H1 (cell line): ENCODE data around the gene AVL9. TPM values are rescaled to one million over a fixed set of nuclear protein-coding genes. Genes with fewer than 3 reads are reported as not detected.

Source experiments
- ASH2L ChIP-seq: fragments of 200-600, 300-600 bp; sonication (generic); IDR thresholded peaks from one replicate; pipeline ENCODE4 v1.7.1; 2017; ENCODE audit warnings: low read length
- EGR1 ChIP-seq: IDR thresholded peaks from 2 replicates; pipeline ENCODE4 v1.6.1; 2011; ENCODE audit warnings: low read depth, low read length, borderline replicate concordance
- JUND ChIP-seq: IDR thresholded peaks from 2 replicates; pipeline ENCODE4 v1.6.1; 2011; ENCODE audit warnings: mild to moderate bottlenecking, improper control_type of control experiment, low read length
- RAD21 ChIP-seq, 2 experiments: IDR thresholded peaks in 1 of 2; conservative IDR thresholded peaks in 1 of 2; 2 replicates each; pipeline ENCODE4 v1.6.1; 2011; ENCODE audit warnings: low read depth in 2 of 2, low read length in 2 of 2, improper control_type of control experiment in 1 of 2, inconsistent platforms in 1 of 2, mild to moderate bottlenecking in 1 of 2, moderate library complexity in 1 of 2
- RBBP5 ChIP-seq: IDR thresholded peaks from 2 replicates; pipeline ENCODE4 v1.7.1; 2012; ENCODE audit warnings: low read depth, mild to moderate bottlenecking, inconsistent platforms, low read length, moderate library complexity, borderline replicate concordance
- SIN3A ChIP-seq, 2 experiments: IDR thresholded peaks in 1 of 2; conservative IDR thresholded peaks in 1 of 2; 2 replicates each; pipeline ENCODE4 v1.6.1; 2011 to 2012; ENCODE audit warnings: low read length in 2 of 2, improper control_type of control experiment in 1 of 2, low read depth in 1 of 2, mild to moderate bottlenecking in 1 of 2
- polyA plus RNA-seq, 7 experiments: library from polyadenylated mRNA; depleted of rRNA in 3 of 7; stranded (reverse) in 5 of 7; unstranded in 2 of 7; fragments of >200 nt in 5 of 7; fragments of 200-250 nt in 2 of 7; gene quantifications; 1 replicate in 5 of 7; 2 replicates in 1 of 7; 4 replicates in 1 of 7; pipeline versions ENCODE4 v1.2.1 to v1.2.3, GENCODE V29; 2011 to 2013; ENCODE audit warnings: missing spikeins in 2 of 7, mixed read lengths in 2 of 7
- total RNA-seq: library from RNA; stranded (reverse); fragmentation: NEBNext Ultra II Directional; extraction: Animal tissue kit (Norgen Biotek cat#: 25700); gene quantifications from 2 replicates; pipeline ENCODE4 v1.2.1, GENCODE V29; 2021

The AVL9 gene
- total and polyA plus RNA-seq, 2 of the 8 experiments (the other 6 are each of a cell fraction or from before 2014, with no cell fraction given): 15.5 to 42.1 TPM

DNA sequence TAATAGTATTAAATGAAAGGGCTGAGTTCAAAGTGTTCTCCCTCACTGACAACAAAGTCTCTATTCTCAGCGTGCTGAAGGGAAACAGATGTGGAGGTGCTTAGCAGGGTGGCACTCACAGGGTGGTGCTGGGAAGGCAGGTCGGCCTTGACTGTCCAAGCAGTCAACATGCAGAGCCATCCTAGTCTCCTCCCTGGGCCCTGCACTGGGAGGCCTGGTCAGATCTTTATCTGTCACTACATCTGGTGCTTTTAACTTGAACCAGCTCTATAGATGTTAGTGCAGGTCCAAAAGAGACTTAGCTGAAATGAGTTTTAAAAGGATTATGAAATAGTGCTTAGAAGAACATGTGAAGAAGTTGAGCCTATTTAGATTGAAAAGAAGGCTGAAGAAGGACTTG is 82.1 kb downstream of the AVL9 start (continued):
- no peak for TF ChIP-seq RAD21 (IDR thresholded peaks at IDR 0.05 in 1 of 2, conservative IDR thresholded peaks at IDR 0.05 in 1 of 2; ENCODE audit: low read depth in 2 of 2, low read length in 2 of 2)
- no peak for TF ChIP-seq JUND
- no peak for TF ChIP-seq RBBP5
- TF ChIP-seq EGR1: no peak
- TF ChIP-seq ASH2L: no peak
- no peak for TF ChIP-seq SIN3A (conservative IDR thresholded peaks at IDR 0.05 in 1 of 2, IDR thresholded peaks at IDR 0.05 in 1 of 2; ENCODE audit: low read depth in 1 of 2, low read length in 2 of 2)
